ENCODE measurements around the gene SFMBT1. TPM values are rescaled to one million over a fixed set of nuclear protein-coding genes. Genes with fewer than 3 reads are reported as not detected.
"Not testable (repeated sequence)": the region's sequence is repeated elsewhere in the genome, so short reads cannot be mapped to it uniquely, and the experiment has no call there.

Gene SFMBT1
- total RNA-seq, 1 donor from 2014 or later: 9.8 TPM

DNA sequence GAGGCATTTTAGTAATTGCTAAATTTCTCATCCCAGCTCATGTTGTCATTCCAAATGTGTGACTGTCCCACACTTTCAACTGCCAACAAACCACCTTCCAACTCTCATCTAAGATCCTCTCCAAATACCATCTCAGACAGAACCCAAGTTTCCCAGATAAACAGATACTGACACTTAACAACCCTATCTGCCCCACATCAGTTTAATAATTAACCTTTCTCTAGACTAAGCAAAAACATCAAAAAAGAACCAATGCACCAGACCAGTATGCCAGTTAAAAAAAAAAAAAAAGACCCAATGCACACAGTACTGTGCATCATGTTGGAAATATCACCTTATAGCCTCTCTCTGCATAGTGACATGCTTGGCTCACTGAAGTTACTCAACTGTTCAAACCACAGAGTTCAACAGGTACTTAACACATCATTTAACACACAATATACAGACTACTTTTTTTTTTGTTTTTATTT is 5.5 kb downstream of the SFMBT1 start:
- Mint-ChIP-seq H3K9me3 (no peaks in the 10 kb centered on the region), H3K36me3 (no peaks in the 10 kb centered on the region), H3K4me1 (ENCODE audit: unreplicated experiment) (peaks cover 15% of the 10 kb centered on the region), H3K27me3 (peaks cover 17% of the 10 kb centered on the region), H3K4me3 (no peak overlapping the region), H3K27ac (no peak overlapping the region)
- no peak for DNase-seq (ENCODE audit: extremely low spot score, unreplicated experiment)
- TF ChIP-seq, protein P1, sequence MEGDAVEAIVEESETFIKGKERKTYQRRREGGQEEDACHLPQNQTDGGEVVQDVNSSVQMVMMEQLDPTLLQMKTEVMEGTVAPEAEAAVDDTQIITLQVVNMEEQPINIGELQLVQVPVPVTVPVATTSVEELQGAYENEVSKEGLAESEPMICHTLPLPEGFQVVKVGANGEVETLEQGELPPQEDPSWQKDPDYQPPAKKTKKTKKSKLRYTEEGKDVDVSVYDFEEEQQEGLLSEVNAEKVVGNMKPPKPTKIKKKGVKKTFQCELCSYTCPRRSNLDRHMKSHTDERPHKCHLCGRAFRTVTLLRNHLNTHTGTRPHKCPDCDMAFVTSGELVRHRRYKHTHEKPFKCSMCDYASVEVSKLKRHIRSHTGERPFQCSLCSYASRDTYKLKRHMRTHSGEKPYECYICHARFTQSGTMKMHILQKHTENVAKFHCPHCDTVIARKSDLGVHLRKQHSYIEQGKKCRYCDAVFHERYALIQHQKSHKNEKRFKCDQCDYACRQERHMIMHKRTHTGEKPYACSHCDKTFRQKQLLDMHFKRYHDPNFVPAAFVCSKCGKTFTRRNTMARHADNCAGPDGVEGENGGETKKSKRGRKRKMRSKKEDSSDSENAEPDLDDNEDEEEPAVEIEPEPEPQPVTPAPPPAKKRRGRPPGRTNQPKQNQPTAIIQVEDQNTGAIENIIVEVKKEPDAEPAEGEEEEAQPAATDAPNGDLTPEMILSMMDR (conservative IDR thresholded peaks at IDR 0.05): no peak

DNA sequence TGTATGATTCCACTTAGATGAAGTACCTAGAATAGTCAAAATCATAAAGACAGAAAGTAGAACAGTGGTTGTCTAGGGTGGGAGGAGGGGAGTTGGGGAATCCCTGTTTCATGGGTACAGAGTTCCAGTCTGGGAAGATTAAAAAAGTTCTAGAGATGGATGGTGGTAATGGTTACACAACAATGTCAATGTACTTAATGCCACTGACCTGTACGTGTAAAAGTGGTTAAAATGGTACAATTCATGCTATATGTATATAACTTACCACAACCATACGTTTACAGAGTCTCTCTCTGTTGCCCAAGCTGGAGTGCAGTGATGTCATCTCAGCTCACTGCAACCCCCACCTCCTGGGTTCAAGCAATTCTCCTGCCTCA is 6.5 kb downstream of the SFMBT1 start:
- peaks cover 12% of the 10 kb centered on the region for H3K4me1 Mint-ChIP-seq (ENCODE audit: unreplicated experiment)
- H3K27ac Mint-ChIP-seq: no peak overlapping the region
- TF ChIP-seq, protein P1 (conservative IDR thresholded peaks at IDR 0.05): no peak
- no peaks in the 10 kb centered on the region for H3K36me3 Mint-ChIP-seq
- H3K4me3 Mint-ChIP-seq: no peak overlapping the region
- H3K27me3 Mint-ChIP-seq: peaks cover 12% of the 10 kb centered on the region
- H3K9me3 Mint-ChIP-seq: no peaks in the 10 kb centered on the region
- no peak for DNase-seq (ENCODE audit: extremely low spot score, unreplicated experiment)

DNA sequence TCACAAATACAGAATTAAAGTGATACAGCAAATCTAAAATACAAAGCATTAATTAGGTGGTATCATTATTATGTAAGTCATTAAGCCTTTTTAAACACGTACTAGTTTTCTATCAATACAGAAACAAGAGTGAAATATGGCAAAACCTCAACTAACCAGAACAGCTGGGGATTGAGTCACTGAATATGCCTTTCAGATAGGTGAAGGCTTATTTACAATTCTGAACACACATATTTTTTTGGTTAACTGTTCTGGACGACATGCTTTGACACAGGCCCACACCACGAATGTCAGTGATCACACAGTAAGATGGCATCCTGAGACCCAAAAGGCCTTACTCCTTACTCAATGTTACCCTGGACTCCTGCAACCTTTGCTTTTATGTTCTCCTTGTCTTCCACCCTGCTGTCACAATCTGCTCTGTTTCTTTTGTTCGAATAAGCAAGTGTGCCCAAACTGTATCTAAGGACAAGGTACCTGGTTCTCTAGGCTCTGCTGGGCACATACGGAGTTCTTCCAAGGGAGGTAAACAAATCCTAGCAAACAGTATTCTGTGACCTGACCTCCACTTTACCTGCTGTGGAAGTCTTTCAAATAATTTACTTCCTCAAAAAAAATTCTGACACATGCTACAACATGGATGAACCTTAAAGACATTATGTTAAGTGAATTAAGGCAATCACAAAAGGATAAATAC is 7.0 kb downstream of the SFMBT1 start:
- Mint-ChIP-seq H3K27ac (no peak overlapping the region), H3K9me3 (no peaks in the 10 kb centered on the region), H3K4me1 (ENCODE audit: unreplicated experiment) (peaks cover 9% of the 10 kb centered on the region), H3K27me3 (peaks cover 9% of the 10 kb centered on the region), H3K36me3 (no peaks in the 10 kb centered on the region), H3K4me3 (no peak overlapping the region)
- TF ChIP-seq, protein P1 (conservative IDR thresholded peaks at IDR 0.05): no peak
- DNase-seq (ENCODE audit: extremely low spot score, unreplicated experiment): no peak

DNA sequence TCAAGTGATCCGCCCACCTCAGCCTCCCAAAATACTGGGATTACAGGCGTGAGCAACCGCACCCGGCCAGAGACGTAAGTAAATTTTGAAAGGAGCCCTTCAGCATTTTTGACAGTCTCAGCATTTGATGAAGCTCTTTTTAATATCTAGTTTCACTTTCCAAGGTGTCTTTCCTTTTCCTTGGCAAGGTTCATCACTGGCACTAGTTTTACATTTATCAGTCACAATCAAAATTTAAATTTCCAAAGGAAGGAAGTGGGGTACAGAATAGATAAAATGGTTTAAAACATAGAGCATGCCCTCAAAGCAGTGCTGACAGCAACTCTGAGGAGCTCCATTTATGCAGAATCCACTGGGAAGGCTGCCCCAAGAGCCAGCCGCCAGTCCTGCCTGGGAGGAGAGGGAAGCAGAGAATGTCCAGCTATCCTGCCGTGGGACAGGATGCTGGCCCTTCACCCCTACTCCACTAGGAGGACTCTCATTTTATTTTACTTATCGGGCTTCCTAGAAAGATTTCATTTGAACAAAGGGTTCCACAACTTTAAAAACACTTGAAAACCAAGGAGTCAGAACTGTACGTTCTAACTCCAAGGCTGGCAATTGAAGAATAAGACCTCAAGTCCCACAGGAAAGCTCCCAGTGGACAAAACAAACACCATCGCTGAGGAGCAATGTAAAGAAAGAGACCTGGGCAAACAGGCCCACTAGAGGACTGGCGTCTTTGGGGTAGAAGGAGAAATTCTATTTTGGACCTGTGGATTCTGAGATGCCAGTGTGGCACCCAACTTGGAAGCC is 9.9 kb downstream of the SFMBT1 start:
- Mint-ChIP-seq H3K9me3 (no peaks in the 10 kb centered on the region), H3K36me3 (no peaks in the 10 kb centered on the region), H3K4me1 (ENCODE audit: unreplicated experiment) (peaks cover 9% of the 10 kb centered on the region), H3K27ac (no peak overlapping the region), H3K27me3 (no peaks in the 10 kb centered on the region), H3K4me3 (no peak overlapping the region)
- TF ChIP-seq, protein P1 (conservative IDR thresholded peaks at IDR 0.05): no peak
- no peak for DNase-seq (ENCODE audit: extremely low spot score, unreplicated experiment)

GRCh38 chr3:53035018-53035417 is 10.9 kb downstream of the SFMBT1 start:
- H3K4me1 Mint-ChIP-seq (ENCODE audit: unreplicated experiment); H3K4me3 Mint-ChIP-seq; H3K27me3 Mint-ChIP-seq; DNase-seq (ENCODE audit: extremely low spot score, unreplicated experiment); H3K27ac Mint-ChIP-seq; H3K36me3 Mint-ChIP-seq; H3K9me3 Mint-ChIP-seq: not testable (repeated sequence)

DNA sequence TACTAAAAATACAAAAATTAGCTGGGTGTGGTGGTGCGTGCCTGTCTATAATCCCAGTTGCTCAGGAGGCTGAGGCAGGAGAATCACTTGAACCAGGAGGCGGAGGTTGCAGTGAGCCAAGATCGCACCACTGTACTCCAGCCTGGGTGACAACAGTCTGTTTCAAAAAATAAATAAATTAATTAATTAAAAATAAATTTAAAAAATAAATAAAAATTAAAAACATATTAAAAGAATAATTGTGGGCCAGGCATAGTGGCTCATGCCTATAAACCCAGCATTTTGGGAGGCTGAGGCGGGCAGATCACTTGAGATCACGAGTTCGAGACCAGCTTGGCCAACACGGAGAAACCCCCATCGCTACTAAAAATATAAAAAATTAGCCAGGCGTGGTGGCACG is 11.5 kb downstream of the SFMBT1 start:
- not testable (repeated sequence) for H3K4me3 Mint-ChIP-seq; H3K4me1 Mint-ChIP-seq (ENCODE audit: unreplicated experiment); H3K27ac Mint-ChIP-seq; H3K36me3 Mint-ChIP-seq; H3K27me3 Mint-ChIP-seq; DNase-seq (ENCODE audit: extremely low spot score, unreplicated experiment); H3K9me3 Mint-ChIP-seq

Measured in type B pancreatic cell (in vitro differentiated cells).